CD14-positive monocyte (primary cell): Measurements from ENCODE around the gene MSI2. TPM values are rescaled to one million over a fixed set of nuclear protein-coding genes. Genes with fewer than 3 reads are reported as not detected.

ENCODE experiments used
- DNase-seq, 3 donors: peaks; one replicate each; pipeline ENCODE4 v3.0.0-alpha.2; 2011 to 2022
- H2AFZ ChIP-seq: 2 replicates; pipeline ENCODE4 v1.6.0; 2012; ENCODE audit warnings: mild to moderate bottlenecking, low read depth, low read length, inconsistent platforms; ENCODE audit not compliant: insufficient read depth, poor library complexity, severe bottlenecking
- H3K27ac ChIP-seq, 2 donors: 1 replicate in 1 of 2; 2 replicates in 1 of 2; pipeline ENCODE4 v1.5.1; 2012 to 2013; ENCODE audit warnings: low read length in 2 of 2, control low read depth in 1 of 2, inconsistent platforms in 1 of 2, low read depth in 1 of 2, mild to moderate bottlenecking in 1 of 2
- H3K27me3 ChIP-seq, 2 donors: one replicate each; pipeline versions ENCODE4 v1.6.0 to v1.6.1; 2011 to 2013; ENCODE audit warnings: low read length in 2 of 2; ENCODE audit not compliant: control insufficient read depth in 2 of 2, insufficient read depth in 2 of 2
- H3K36me3 ChIP-seq, 2 donors: replicated peaks in 1 of 2; 1 replicate in 1 of 2; 2 replicates in 1 of 2; pipeline versions ENCODE4 v1.5.1 to v1.6.1; 2012 to 2013; ENCODE audit warnings: low read length in 2 of 2, control low read depth in 1 of 2, inconsistent platforms in 1 of 2, mild to moderate bottlenecking in 1 of 2; ENCODE audit not compliant: insufficient read depth in 2 of 2, control insufficient read depth in 1 of 2
- H3K4me1 ChIP-seq, 2 donors: 1 replicate in 1 of 2; 2 replicates in 1 of 2; pipeline versions ENCODE4 v1.5.1 to v1.6.1; 2012 to 2013; ENCODE audit warnings: low read length in 2 of 2, control low read depth in 1 of 2, inconsistent platforms in 1 of 2, mild to moderate bottlenecking in 1 of 2, moderate library complexity in 1 of 2; ENCODE audit not compliant: insufficient read depth in 2 of 2, control insufficient read depth in 1 of 2
- H3K4me2 ChIP-seq: replicated peaks from 2 replicates; pipeline ENCODE3; 2012; ENCODE audit warnings: low read length, moderate library complexity, mild to moderate bottlenecking; ENCODE audit not compliant: poor library complexity, severe bottlenecking; ENCODE audit errors: extremely low read depth
- H3K4me3 ChIP-seq, 3 experiments: fragments of 200-600 bp in 1 of 3; sonication (generic) in 1 of 3; replicated peaks in 1 of 3; 1 replicate in 2 of 3; 2 replicates in 1 of 3; pipeline ENCODE4 v1.5.1; 2011 to 2013; ENCODE audit warnings: low read length in 3 of 3, mild to moderate bottlenecking in 3 of 3, control low read depth in 2 of 3, low read depth in 2 of 3, inconsistent platforms in 1 of 3, moderate library complexity in 1 of 3
- H3K79me2 ChIP-seq: 2 replicates; pipeline ENCODE4 v1.6.0; 2012; ENCODE audit warnings: mild to moderate bottlenecking, control low read depth, inconsistent platforms, low read length, moderate library complexity; ENCODE audit not compliant: insufficient read depth
- H3K9ac ChIP-seq: 2 replicates; pipeline ENCODE4 v1.6.0; 2017; ENCODE audit warnings: low read length, mild to moderate bottlenecking; ENCODE audit not compliant: insufficient read depth, poor library complexity, severe bottlenecking
- H3K9me3 ChIP-seq, 2 donors: replicated peaks in 1 of 2; 1 replicate in 1 of 2; 2 replicates in 1 of 2; pipeline versions ENCODE4 v1.5.1 to v1.6.1; 2012 to 2013; ENCODE audit warnings: low read length in 2 of 2, control low read depth in 1 of 2; ENCODE audit not compliant: control insufficient read depth in 1 of 2, insufficient read depth in 1 of 2
- H4K20me1 ChIP-seq: 2 replicates; pipeline ENCODE4 v1.6.0; 2012; ENCODE audit warnings: mild to moderate bottlenecking, low read length, control low read depth, moderate library complexity; ENCODE audit not compliant: insufficient read depth
- H3K27ac Mint-ChIP-seq, 7 donors: one replicate each; pipeline ENCODE4 v1.8.0; 2020; ENCODE audit warnings: mild to moderate bottlenecking in 7 of 7, mixed read lengths in 7 of 7, moderate library complexity in 6 of 7, inconsistent platforms in 2 of 7
- H3K27me3 Mint-ChIP-seq, 3 donors: one replicate each; pipeline ENCODE4 v1.8.0; 2021 to 2022; ENCODE audit warnings: low read depth in 3 of 3, mild to moderate bottlenecking in 3 of 3, mixed read lengths in 3 of 3, moderate library complexity in 3 of 3, inconsistent platforms in 1 of 3
- H3K36me3 Mint-ChIP-seq, 2 donors: one replicate each; pipeline ENCODE4 v1.8.0; 2020; ENCODE audit warnings: mixed read lengths in 2 of 2, inconsistent platforms in 1 of 2, mild to moderate bottlenecking in 1 of 2
- H3K4me1 Mint-ChIP-seq: one replicate; pipeline ENCODE4 v1.8.0; 2020; ENCODE audit warnings: mild to moderate bottlenecking, mixed read lengths
- H3K4me3 Mint-ChIP-seq, 2 donors: one replicate each; pipeline ENCODE4 v1.8.0; 2020; ENCODE audit warnings: mild to moderate bottlenecking in 2 of 2, mixed read lengths in 2 of 2, moderate library complexity in 1 of 2
- H3K9me3 Mint-ChIP-seq, 7 donors: one replicate each; pipeline ENCODE4 v1.8.0; 2020 to 2022; ENCODE audit warnings: mixed read lengths in 7 of 7, mild to moderate bottlenecking in 6 of 7, moderate library complexity in 6 of 7, inconsistent platforms in 2 of 7
- CTCF ChIP-seq: fragments of 200-600 bp; IDR thresholded peaks from one replicate; pipeline ENCODE4 v1.8.0; 2022; ENCODE audit warnings: antibody characterized with exemption, mild to moderate bottlenecking
- WGBS: methylation state at CpG from one replicate; pipeline ENCODE4 v1.1.5; 2013; ENCODE audit warnings: missing lambda C conversion rate; ENCODE audit not compliant: insufficient coverage; 5-methylcytosine and 5-hydroxymethylcytosine counted together
- intact Hi-C, 2 donors: fragments of 100-400 bp; cut with micrococcal nuclease; formaldehyde crosslinking; loops; one replicate each; pipeline versions ENCODE4 v1.15.0 to v1.15.1; 2023
- polyA plus RNA-seq, 3 donors: library from polyadenylated mRNA; depleted of rRNA in 1 of 3; unstranded in 2 of 3; stranded (reverse) in 1 of 3; fragments of 300-500 nt in 2 of 3; fragments of >200 nt in 1 of 3; fragmentation: Illumina TruSeq in 2 of 3; gene quantifications; 1 replicate in 2 of 3; 2 replicates in 1 of 3; pipeline ENCODE4 v1.2.3, GENCODE V29; 2012 to 2021

Gene MSI2
- polyA plus RNA-seq, 3 donors, result 0.20 to 6.6 (median 0.37) TPM

- peaks cover 30% of the 10 kb centered on the region for H3K4me1 Mint-ChIP-seq
- peaks cover 0 to under 1% (median 0%) of the 10 kb centered on the region in 7 donors for H3K9me3 Mint-ChIP-seq
- H3K4me1 ChIP-seq, result peaks cover 27% of the 10 kb centered on the region in 2 donors
- H3K4me3 ChIP-seq, result no peak overlapping the region
- H2AFZ ChIP-seq, result peak overlapping the region; percentile 35
- peak overlapping the region in 4 of 7 donors; percentile 27 to 82 (median 68) for H3K27ac Mint-ChIP-seq
- no peaks in the 10 kb centered on the region for H3K27me3 Mint-ChIP-seq
- intact Hi-C loops, result no loop called here
- no peaks in the 10 kb centered on the region for H3K79me2 ChIP-seq
- peaks cover 9 to 13% of the 10 kb centered on the region in 2 donors for H3K36me3 Mint-ChIP-seq
- no peaks in the 10 kb centered on the region for H4K20me1 ChIP-seq
- no peaks in the 10 kb centered on the region for H3K27me3 ChIP-seq
- DNase-seq, result no peak
- H3K27ac ChIP-seq, result peak overlapping the region in 1 of 2 donors; percentile 20
- no peaks in the 10 kb centered on the region for H3K36me3 ChIP-seq
- H3K4me2 ChIP-seq, result peak overlapping the region; percentile 63
- no peaks in the 10 kb centered on the region for H3K9me3 ChIP-seq
- 92% methylated on average over 7 of the region's 8 CpGs for WGBS
- no peak for TF ChIP-seq CTCF
- H3K9ac ChIP-seq, result no peak overlapping the region
- H3K4me3 Mint-ChIP-seq, result peak overlapping the region in 1 of 2 donors; percentile 79
These were observed 366.0 kb downstream of the MSI2 start for GRCh38 chr17:57622306-57622682.

DNA sequence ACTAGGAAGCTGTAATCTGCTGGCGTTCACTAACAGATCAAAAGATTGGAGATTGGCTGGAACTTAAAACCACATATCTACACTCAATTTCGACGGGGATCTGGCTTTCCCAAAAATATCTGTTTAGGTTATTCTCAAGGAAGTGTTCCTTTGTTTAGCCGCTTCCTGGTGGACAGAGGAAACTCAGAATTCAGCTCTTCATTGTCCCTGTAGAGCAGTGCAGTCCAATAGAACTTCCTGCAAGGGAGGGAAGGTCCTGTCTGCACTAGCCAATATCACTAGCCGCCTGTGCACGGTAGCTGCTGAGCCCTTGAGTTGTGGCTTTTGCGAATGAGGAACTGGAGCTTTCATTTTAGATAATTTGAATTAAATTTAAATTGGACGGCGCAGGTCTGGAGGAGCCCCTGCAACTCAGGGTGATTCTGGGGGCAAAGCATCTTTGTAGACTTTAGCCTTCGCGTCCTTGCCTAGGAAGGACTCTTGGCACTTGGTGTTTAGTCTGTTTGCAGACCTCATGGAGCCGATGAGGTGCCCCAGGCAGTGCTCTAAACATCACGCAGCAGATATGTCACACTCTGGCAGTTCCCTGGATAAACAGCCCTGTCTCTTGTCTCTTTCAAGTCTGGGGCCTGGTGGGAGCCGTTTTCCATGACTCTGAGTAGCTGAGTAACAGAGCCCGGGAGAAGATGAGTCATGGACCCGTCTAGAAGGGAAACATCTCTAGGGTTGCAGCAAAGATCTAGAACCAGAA is 366.5 kb downstream of the MSI2 start:
- WGBS, result 33% methylated on average over 11 of the region's 16 CpGs
- intact Hi-C loops, result no loop called here
- Mint-ChIP-seq H3K36me3 (peaks cover 9 to 18% of the 10 kb centered on the region in 2 donors), H3K4me1 (peaks cover 30% of the 10 kb centered on the region), H3K27ac (peak overlapping the region in 6 of 7 donors; percentile 2 to 82 (median 24)), H3K27me3 (no peaks in the 10 kb centered on the region), H3K9me3 (no peaks in the 10 kb centered on the region), H3K4me3 (peak overlapping the region; percentile 58 to 79)
- peak overlapping the region in 2 of 3 experiments; percentile 19 to 44 for H3K4me3 ChIP-seq
- peaks cover 27% of the 10 kb centered on the region in 2 donors for H3K4me1 ChIP-seq
- no peaks in the 10 kb centered on the region for H3K27me3 ChIP-seq
- peak overlapping the region; percentile 35 for H2AFZ ChIP-seq
- no peaks in the 10 kb centered on the region for H3K9me3 ChIP-seq
- peak; percentile 29 to 73 (median 50) for DNase-seq
- H3K36me3 ChIP-seq, result peaks cover 0 to 3% of the 10 kb centered on the region in 2 donors
- peak overlapping the region in 1 of 2 donors; percentile 20 for H3K27ac ChIP-seq
- H4K20me1 ChIP-seq, result no peaks in the 10 kb centered on the region
- no peaks in the 10 kb centered on the region for H3K79me2 ChIP-seq
- no peak for TF ChIP-seq CTCF
- peak overlapping the region; percentile 63 for H3K4me2 ChIP-seq
- H3K9ac ChIP-seq, result peak overlapping the region; percentile 40
